Sigmoid colon (tissue), 4 donors: ENCODE results near the gene KNDC1.

Experiments
- CTCF ChIP-seq, 4 experiments: fragments of 450-650 bp in 3 of 4; fragments of 200-600 bp in 1 of 4; IDR thresholded peaks; one replicate each; pipeline ENCODE4 v1.5.1; 2016 to 2019; ENCODE audit warnings: antibody characterized with exemption in 4 of 4, mild to moderate bottlenecking in 3 of 4, moderate library complexity in 2 of 4
- EP300 ChIP-seq, 4 donors: sonication (generic); formaldehyde crosslinking; IDR thresholded peaks; one replicate each; pipeline ENCODE4 v1.6.1; 2017; ENCODE audit warnings: antibody characterized with exemption in 4 of 4
- POLR2A ChIP-seq, 2 donors: fragments of 450-650 bp; IDR thresholded peaks; one replicate each; pipeline ENCODE4 v1.6.1; 2016; ENCODE audit warnings: antibody characterized with exemption in 2 of 2, mild to moderate bottlenecking in 2 of 2, moderate library complexity in 2 of 2

DNA sequence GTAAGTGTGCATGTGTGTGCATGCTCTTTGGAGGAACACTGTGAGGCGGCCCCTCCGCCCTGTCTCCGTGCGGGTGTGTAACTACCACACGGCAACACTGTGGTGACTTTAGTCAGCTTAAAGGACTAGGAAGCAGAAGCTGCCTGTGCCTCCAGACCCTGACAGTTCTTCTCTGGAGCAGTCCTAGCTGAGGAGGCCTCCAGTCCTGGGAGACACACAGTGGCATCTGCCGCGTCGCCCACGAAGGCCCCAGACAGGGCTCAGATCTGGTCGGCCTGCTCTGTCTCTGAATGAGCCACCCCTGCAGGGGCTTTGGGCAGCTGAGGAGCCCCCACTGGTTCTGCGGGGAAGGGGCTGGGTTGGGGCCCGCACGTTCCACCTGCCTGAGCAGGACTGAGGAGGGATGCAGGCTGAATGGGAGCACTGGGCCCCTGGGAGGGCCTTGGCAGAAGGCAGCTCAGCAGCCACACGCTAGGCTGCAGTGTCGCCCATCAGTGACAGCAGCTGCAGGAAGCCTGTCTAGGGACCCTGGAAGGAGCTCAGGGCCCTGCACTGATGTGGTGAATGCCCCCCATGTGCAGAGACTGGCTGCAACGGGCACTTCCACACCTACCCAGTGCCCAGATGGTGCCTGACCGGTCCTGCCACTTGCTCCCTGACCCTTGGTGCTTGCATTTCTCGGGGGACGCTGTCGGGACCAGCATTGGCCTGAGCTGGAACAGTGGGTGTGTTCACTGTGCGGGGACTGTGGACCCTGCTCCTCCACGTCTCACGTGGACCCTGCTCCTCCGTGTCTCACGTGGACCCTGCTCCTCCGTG lies 27.3 kb upstream of the KNDC1 start:
- TF ChIP-seq CTCF (IDR thresholded peaks at IDR 0.05): no peak
- no peak for TF ChIP-seq POLR2A (IDR thresholded peaks at IDR 0.05)
- TF ChIP-seq EP300 (IDR thresholded peaks at IDR 0.05): no peak
